Karpas-422 (cell line): ENCODE results near the gene NUDT15. TPM values are rescaled to one million over a fixed set of nuclear protein-coding genes. Genes with fewer than 3 reads are reported as not detected.
"Not testable (repeated sequence)": the region's sequence is repeated elsewhere in the genome, so short reads cannot be mapped to it uniquely, and the experiment has no call there.

Experiments
- DNase-seq: peaks from one replicate; pipeline ENCODE4 v3.0.0-alpha.2; 2015
- H2AFZ ChIP-seq: fragments of 200-600 bp; sonication (generic); 2 replicates; pipeline ENCODE4 v1.6.1; 2014; ENCODE audit warnings: antibody characterized with exemption, low read length, mixed read lengths
- H3K27ac ChIP-seq: fragments of 200-600 bp; sonication (generic); 2 replicates; pipeline ENCODE4 v1.5.1; 2014; ENCODE audit warnings: mild to moderate bottlenecking, low read length, moderate library complexity
- H3K27me3 ChIP-seq: fragments of 200-600 bp; sonication (generic); 2 replicates; pipeline ENCODE4 v1.6.1; 2014; ENCODE audit warnings: low read length, mixed read lengths
- H3K36me3 ChIP-seq: fragments of 200-600 bp; sonication (generic); 2 replicates; pipeline ENCODE4 v1.6.1; 2014; ENCODE audit warnings: low read length, mixed read lengths; ENCODE audit not compliant: insufficient read depth
- H3K4me1 ChIP-seq: fragments of 200-600 bp; sonication (generic); 2 replicates; pipeline ENCODE4 v1.6.1; 2014; ENCODE audit warnings: mild to moderate bottlenecking, low read length, mixed read lengths
- H3K4me2 ChIP-seq: fragments of 200-600 bp; sonication (generic); 2 replicates; pipeline ENCODE4 v1.6.1; 2014; ENCODE audit warnings: low read length, low read depth, mild to moderate bottlenecking; ENCODE audit not compliant: poor library complexity, severe bottlenecking
- H3K4me3 ChIP-seq: fragments of 200-600 bp; sonication (generic); 2 replicates; pipeline ENCODE4 v1.5.1; 2014; ENCODE audit warnings: mild to moderate bottlenecking, antibody characterized with exemption, low read length, mixed read lengths
- H3K79me2 ChIP-seq: fragments of 200-600 bp; sonication (generic); 2 replicates; pipeline ENCODE4 v1.6.1; 2014; ENCODE audit warnings: mild to moderate bottlenecking, low read length, mixed read lengths
- H3K9ac ChIP-seq: fragments of 200-600 bp; sonication (generic); 2 replicates; pipeline ENCODE4 v1.6.0; 2014; ENCODE audit warnings: low read length
- H3K9me2 ChIP-seq: fragments of 200-600 bp; sonication (generic), shearing (Covaris generic); replicated peaks from 2 replicates; pipeline ENCODE4 v1.6.0; 2014; ENCODE audit warnings: mild to moderate bottlenecking, low read length, moderate library complexity; ENCODE audit not compliant: insufficient read depth
- H3K9me3 ChIP-seq: fragments of 300-700, 200-600 bp; sonication (generic); 2 replicates; pipeline ENCODE4 v1.6.1; 2014; ENCODE audit warnings: low read length, mixed read lengths
- H4K20me1 ChIP-seq: fragments of 200-600 bp; sonication (generic); 2 replicates; pipeline ENCODE4 v1.6.1; 2014; ENCODE audit warnings: mild to moderate bottlenecking, antibody characterized with exemption, low read length, low read depth; ENCODE audit not compliant: insufficient read depth
- total RNA-seq: library from RNA; depleted of rRNA; stranded (reverse); fragments of >200 nt; shearing (Covaris generic); gene quantifications from 2 replicates; pipeline ENCODE4 v1.2.3, GENCODE V29; 2014; ENCODE audit warnings: low replicate concordance

The NUDT15 gene
- total RNA-seq, 1 experiment from 2014 or later, result 22.6 TPM

GRCh38 chr13:48001114-48001881 is 36.2 kb upstream of the NUDT15 start, which contains the start of gene SUCLA2:
Gene SUCLA2, minus strand, starts transcription at chr13:48001273. Its CDS starts 4 bp downstream, at chr13:48001269.
- Histone ChIP-seq H3K9me3 (no peaks in the 10 kb centered on the region), H3K27ac (no peak within 1 kb of the TSS), H3K36me3 (peaks cover 13% of the 10 kb centered on the region), H3K4me3 (peak within 1 kb of the TSS; percentile 96), H3K27me3 (no peaks in the 10 kb centered on the region), H3K9ac (peak within 1 kb of the TSS; percentile 98), H3K4me2 (peak within 1 kb of the TSS; percentile 93), H4K20me1 (peaks cover 11% of the 10 kb centered on the region; the same call in 1 of the 2 replicates), H3K9me2 (no peaks in the 10 kb centered on the region), H3K79me2 (peaks cover 52% of the 10 kb centered on the region), H3K4me1 (peaks cover 24% of the 10 kb centered on the region), H2AFZ (peak within 1 kb of the TSS; percentile 97)
- DNase-seq, result peak; percentile 97

GRCh38 chr13:48001999-48002398 is 35.5 kb upstream of the NUDT15 start:
- not testable (repeated sequence) for H3K4me3 ChIP-seq, H3K27ac ChIP-seq, H2AFZ ChIP-seq, H3K27me3 ChIP-seq, DNase-seq, H3K9ac ChIP-seq, H3K9me3 ChIP-seq, H3K9me2 ChIP-seq, H3K36me3 ChIP-seq
- H3K4me1 ChIP-seq, result peaks cover 24% of the 10 kb centered on the region
- peaks cover 11% of the 10 kb centered on the region; the same call in 1 of the 2 replicates for H4K20me1 ChIP-seq
- peaks cover 46% of the 10 kb centered on the region for H3K79me2 ChIP-seq
- H3K4me2 ChIP-seq, result peak overlapping the region; percentile 93

- peaks cover 11% of the 10 kb centered on the region; the same call in 1 of the 2 replicates for H4K20me1 ChIP-seq
- H3K9me3 ChIP-seq, result no peaks in the 10 kb centered on the region
- no peak overlapping the region for H3K9ac ChIP-seq
- H3K79me2 ChIP-seq, result peaks cover 24% of the 10 kb centered on the region
- no peak overlapping the region for H3K27ac ChIP-seq
- no peaks in the 10 kb centered on the region for H3K36me3 ChIP-seq
- H3K4me1 ChIP-seq, result peaks cover 16% of the 10 kb centered on the region
- no peaks in the 10 kb centered on the region for H3K27me3 ChIP-seq
- no peak overlapping the region for H3K4me3 ChIP-seq
- no peak for DNase-seq
- no peak overlapping the region for H2AFZ ChIP-seq
- no peak overlapping the region for H3K4me2 ChIP-seq
- H3K9me2 ChIP-seq, result no peaks in the 10 kb centered on the region
Observed at GRCh38 chr13:48004201-48004600, 33.3 kb upstream of the NUDT15 start.

GRCh38 chr13:48006396-48006795 is 31.1 kb upstream of the NUDT15 start:
- Histone ChIP-seq H3K27me3 (no peaks in the 10 kb centered on the region), H3K79me2 (peaks cover 2% of the 10 kb centered on the region; the same call in 1 of the 2 replicates)

GRCh38 chr13:48009284-48009683 is 28.2 kb upstream of the NUDT15 start:
- H2AFZ ChIP-seq, result no peak overlapping the region
- H3K9me2 ChIP-seq, result no peaks in the 10 kb centered on the region
- no peaks in the 10 kb centered on the region for H3K9me3 ChIP-seq
- no peak for DNase-seq
- no peaks in the 10 kb centered on the region for H3K27me3 ChIP-seq
- H3K79me2 ChIP-seq, result no peaks in the 10 kb centered on the region
- no peak overlapping the region for H3K4me2 ChIP-seq
- H3K36me3 ChIP-seq, result no peaks in the 10 kb centered on the region
- H3K9ac ChIP-seq, result no peak overlapping the region
- no peak overlapping the region for H3K27ac ChIP-seq
- H4K20me1 ChIP-seq, result no peaks in the 10 kb centered on the region
- H3K4me3 ChIP-seq, result no peak overlapping the region
- H3K4me1 ChIP-seq, result no peaks in the 10 kb centered on the region

More at GRCh38 chr13:48006396-48006795, 31.1 kb upstream of the NUDT15 start:
- Histone ChIP-seq H3K9ac (no peak overlapping the region), H3K27ac (no peak overlapping the region), H3K4me1 (peaks cover 6% of the 10 kb centered on the region), H3K9me2 (no peaks in the 10 kb centered on the region), H4K20me1 (no peaks in the 10 kb centered on the region), H3K4me2 (no peak overlapping the region), H3K4me3 (no peak overlapping the region), H2AFZ (no peak overlapping the region), H3K36me3 (no peaks in the 10 kb centered on the region), H3K9me3 (no peaks in the 10 kb centered on the region)
- DNase-seq, result no peak

- Histone ChIP-seq H3K79me2 (no peaks in the 10 kb centered on the region), H3K9ac (no peak overlapping the region), H3K36me3 (no peaks in the 10 kb centered on the region), H4K20me1 (no peaks in the 10 kb centered on the region), H3K27ac (no peak overlapping the region), H3K27me3 (no peaks in the 10 kb centered on the region), H2AFZ (no peak overlapping the region), H3K4me1 (no peaks in the 10 kb centered on the region), H3K9me3 (no peaks in the 10 kb centered on the region), H3K9me2 (no peaks in the 10 kb centered on the region), H3K4me2 (no peak overlapping the region), H3K4me3 (no peak overlapping the region)
- DNase-seq, result no peak
Observed at GRCh38 chr13:48010698-48011097, 26.8 kb upstream of the NUDT15 start.

GRCh38 chr13:48012668-48013067 is 24.9 kb upstream of the NUDT15 start:
- Histone ChIP-seq H3K9me3 (no peaks in the 10 kb centered on the region), H3K4me3 (no peak overlapping the region), H3K4me2 (no peak overlapping the region), H3K9ac (no peak overlapping the region), H3K79me2 (no peaks in the 10 kb centered on the region), H3K4me1 (no peaks in the 10 kb centered on the region), H2AFZ (no peak overlapping the region), H4K20me1 (no peaks in the 10 kb centered on the region), H3K27me3 (no peaks in the 10 kb centered on the region), H3K36me3 (no peaks in the 10 kb centered on the region), H3K27ac (no peak overlapping the region), H3K9me2 (no peaks in the 10 kb centered on the region)
- no peak for DNase-seq

- no peak for DNase-seq
- H3K36me3 ChIP-seq, result no peaks in the 10 kb centered on the region
- H3K9ac ChIP-seq, result no peak overlapping the region
- no peaks in the 10 kb centered on the region for H3K9me2 ChIP-seq
- no peak overlapping the region for H3K4me3 ChIP-seq
- no peak overlapping the region for H2AFZ ChIP-seq
- no peaks in the 10 kb centered on the region for H4K20me1 ChIP-seq
- H3K27ac ChIP-seq, result no peak overlapping the region
- no peaks in the 10 kb centered on the region for H3K9me3 ChIP-seq
- H3K27me3 ChIP-seq, result no peaks in the 10 kb centered on the region
- no peaks in the 10 kb centered on the region for H3K4me1 ChIP-seq
- H3K4me2 ChIP-seq, result no peak overlapping the region
- H3K79me2 ChIP-seq, result no peaks in the 10 kb centered on the region
Observed at GRCh38 chr13:48014359-48014758, 23.2 kb upstream of the NUDT15 start.
